Transverse colon (tissue), 4 donors: ENCODE results near the gene SMYD5.

Experiments
- CTCF ChIP-seq, 5 experiments: fragments of 200-600 bp in 3 of 5; fragments of 450-650 bp in 2 of 5; sonication (generic) in 3 of 5; IDR thresholded peaks; 1 replicate in 2 of 5; 2 replicates in 3 of 5; pipeline ENCODE4 v1.5.1; 2016 to 2017; ENCODE audit warnings: antibody characterized with exemption in 5 of 5, inconsistent platforms in 3 of 5, mild to moderate bottlenecking in 2 of 5, moderate library complexity in 1 of 5
- EP300 ChIP-seq: sonication (generic); formaldehyde crosslinking; IDR thresholded peaks from one replicate; pipeline ENCODE4 v1.6.1; 2017; ENCODE audit warnings: antibody characterized with exemption, low read depth
- POLR2A ChIP-seq: fragments of 450-650 bp; IDR thresholded peaks from one replicate; pipeline ENCODE4 v1.6.1; 2016; ENCODE audit warnings: antibody characterized with exemption, mild to moderate bottlenecking, moderate library complexity
- POLR2AphosphoS5 ChIP-seq, 3 donors: sonication (generic); formaldehyde crosslinking; IDR thresholded peaks; one replicate each; pipeline ENCODE4 v1.6.1; 2016; ENCODE audit warnings: antibody characterized with exemption in 3 of 3

- TF ChIP-seq CTCF (IDR thresholded peaks at IDR 0.05), result no peak
- peak; percentile 50 for TF ChIP-seq POLR2A
- TF ChIP-seq POLR2AphosphoS5 (IDR thresholded peaks at IDR 0.05), result peak; percentile 47 to 76 (median 70)
- no peak for TF ChIP-seq EP300
Measured at GRCh38 chr2:73214120-73215035, at the start of gene SMYD5.
